K562 (cell line): ENCODE results near the gene CPT1B. TPM values are rescaled to one million over a fixed set of nuclear protein-coding genes. Genes with fewer than 3 reads are reported as not detected.

ENCODE experiments used
- ATAC-seq: fragments of 200-7000 bp; cut with Tn5 transposase; 3 replicates; pipeline ENCODE4 v1.9.1; 2020; ENCODE audit warnings: moderate library complexity
- BruUV-seq: library from RNA; stranded (reverse); fragments of 400-500 nt; replicated peaks from 2 replicates; lab custom pipeline; 2021; lab: Mats Ljungman, UMichigan
- CTCF ChIA-PET: fragments of 300-600 bp; formaldehyde crosslinking; extraction: SDS; loops from one replicate; lab custom pipeline; 2021; ENCODE audit warnings: low intra/inter-chr PET ratio; lab: Yijun Ruan, JAX
- POLR2A ChIA-PET: fragments of 300-600, 350-650 bp; sonication (Branson Sonifier 250); formaldehyde crosslinking; extraction: SDS; loops from one replicate; lab custom pipeline; 2021; ENCODE audit warnings: antibody characterized with exemption, inconsistent platforms; lab: Yijun Ruan, JAX
- DNase-seq, 4 experiments: peaks; one replicate each; pipeline versions ENCODE4 v3.0.0 to v3.0.0-alpha.2; 2011 to 2018; ENCODE audit warnings: low spot score in 3 of 4, mixed read lengths in 3 of 4; ENCODE audit errors: extremely low read depth in 1 of 4
- FAIRE-seq: peaks from 2 replicates; lab custom pipeline; 2011; peaks lifted over from hg19 to GRCh38; lab: Jason Lieb, UNC
- H2AFZ ChIP-seq: 2 replicates; pipeline ENCODE4 v1.6.0; 2011; ENCODE audit warnings: low read depth, low read length, control low read depth, inconsistent platforms
- H3K27ac ChIP-seq: fragments of 200-600 bp; 3 replicates; pipeline ENCODE4 v1.8.0; 2011; ENCODE audit warnings: low read depth, mild to moderate bottlenecking, control low read depth, inconsistent platforms, low read length, moderate library complexity, mixed read lengths; ENCODE audit errors: extremely low read depth
- H3K27me3 ChIP-seq, 2 experiments: fragments of 300-600 bp in 1 of 2; 2 replicates in 1 of 2; 3 replicates in 1 of 2; pipeline versions ENCODE4 v1.6.0 to v1.8.0; 2011; ENCODE audit warnings: inconsistent platforms in 2 of 2, low read length in 2 of 2, mild to moderate bottlenecking in 1 of 2, mixed read lengths in 1 of 2, moderate library complexity in 1 of 2; ENCODE audit not compliant: control insufficient read depth in 2 of 2, insufficient read depth in 2 of 2
- H3K36me3 ChIP-seq: fragments of 300-600 bp; 3 replicates; pipeline ENCODE4 v1.8.0; 2011; ENCODE audit warnings: mild to moderate bottlenecking, low read length, inconsistent platforms; ENCODE audit not compliant: control insufficient read depth, insufficient read depth
- H3K4me1 ChIP-seq, 2 experiments: fragments of 200-600 bp in 1 of 2; replicated peaks in 1 of 2; 2 replicates in 1 of 2; 3 replicates in 1 of 2; pipeline versions ENCODE4 v1.5.1 to v1.8.0; 2011; ENCODE audit warnings: inconsistent platforms in 2 of 2, low read length in 2 of 2, mild to moderate bottlenecking in 1 of 2, mixed read lengths in 1 of 2, moderate library complexity in 1 of 2; ENCODE audit not compliant: control insufficient read depth in 2 of 2, insufficient read depth in 2 of 2
- H3K4me2 ChIP-seq: 2 replicates; pipeline ENCODE4 v1.6.1; 2011; ENCODE audit warnings: low read length, control low read depth, inconsistent platforms, mixed read lengths; ENCODE audit not compliant: insufficient read depth
- H3K4me3 ChIP-seq: fragments of 200-600 bp; sonication (generic), shearing (Covaris generic); 2 replicates; pipeline ENCODE4 v1.5.1; 2016; ENCODE audit warnings: control low read depth, inconsistent platforms
- H3K79me2 ChIP-seq: fragments of 200-600 bp; 3 replicates; pipeline ENCODE4 v1.8.0; 2011; ENCODE audit warnings: low read length, inconsistent platforms; ENCODE audit not compliant: control insufficient read depth, insufficient read depth
- H3K9ac ChIP-seq, 2 experiments: 2 replicates each; pipeline versions ENCODE4 v1.6.0 to v1.6.1; 2011; ENCODE audit warnings: low read depth in 2 of 2, low read length in 2 of 2, control low read depth in 1 of 2, inconsistent platforms in 1 of 2, mild to moderate bottlenecking in 1 of 2, mixed read lengths in 1 of 2; ENCODE audit not compliant: insufficient read depth in 1 of 2
- H3K9me1 ChIP-seq: one replicate; pipeline ENCODE4 v1.6.0; 2011; ENCODE audit warnings: inconsistent platforms, mild to moderate bottlenecking, low read length, moderate library complexity; ENCODE audit not compliant: control insufficient read depth, insufficient read depth
- H3K9me3 ChIP-seq: replicated peaks from 2 replicates; pipeline ENCODE4 v1.5.1; 2011; ENCODE audit warnings: low read depth, low read length, inconsistent platforms; ENCODE audit not compliant: control insufficient read depth, insufficient read depth
- H4K20me1 ChIP-seq: replicated peaks from 2 replicates; pipeline ENCODE4 v1.6.1; 2011; ENCODE audit warnings: low read length, inconsistent platforms, mixed read lengths; ENCODE audit not compliant: control insufficient read depth, insufficient read depth
- CTBP1 ChIP-seq: fragments of 450-650 bp; IDR thresholded peaks from 2 replicates; pipeline ENCODE4 v1.6.1; 2016; ENCODE audit warnings: borderline replicate concordance
- DNMT1 ChIP-seq: fragments of 450-650 bp; IDR thresholded peaks from 2 replicates; pipeline ENCODE4 v1.6.1; 2016; ENCODE audit warnings: antibody characterized with exemption, mild to moderate bottlenecking
- FOXJ2 ChIP-seq: fragments of 200-800 bp; sonication (Bioruptor generic); IDR thresholded peaks from 2 replicates; pipeline ENCODE4 v1.6.1; 2016; ENCODE audit warnings: missing genetic modification characterization, missing compliant biosample characterization
- NELFE ChIP-seq: IDR thresholded peaks from 2 replicates; pipeline ENCODE4 v1.6.1; 2011; ENCODE audit warnings: mild to moderate bottlenecking; ENCODE audit not compliant: insufficient read depth, insufficient read length
- TCF15 ChIP-seq: fragments of 250-450 bp; sonication (Bioruptor Pico); IDR thresholded peaks from 2 replicates; pipeline ENCODE4 v1.8.0; 2022; ENCODE audit warnings: moderate library complexity, mild to moderate bottlenecking, inconsistent platforms
- TOE1 ChIP-seq, 2 experiments: fragments of 450-650 bp in 1 of 2; sonication (generic) in 1 of 2; formaldehyde crosslinking in 1 of 2; IDR thresholded peaks; 2 replicates each; pipeline versions ENCODE4 v1.7.1 to v1.8.0; 2016 to 2022; ENCODE audit warnings: borderline replicate concordance in 2 of 2, mild to moderate bottlenecking in 2 of 2, antibody characterized with exemption in 1 of 2, inconsistent platforms in 1 of 2, low read depth in 1 of 2, missing genetic modification reagents in 1 of 2, moderate library complexity in 1 of 2
- ZNF23 ChIP-seq: fragments of 250-450 bp; sonication (Bioruptor Pico); IDR thresholded peaks from 2 replicates; pipeline ENCODE4 v1.4.0; 2020; ENCODE audit warnings: mild to moderate bottlenecking
- ZNF586 ChIP-seq: fragments of 450-650 bp; formaldehyde crosslinking; conservative IDR thresholded peaks from 2 replicates; pipeline ENCODE4 v1.4.0; 2020; ENCODE audit warnings: mild to moderate bottlenecking, moderate library complexity
- WGBS: fragments of 100-300 bp; shearing (Covaris generic); methylation state at CpG from one replicate; pipeline ENCODE4 v1.1.6; 2016; ENCODE audit warnings: low coverage, mixed read lengths; ENCODE audit not compliant: insufficient coverage; ENCODE audit errors: missing lambda C conversion rate; 5-methylcytosine and 5-hydroxymethylcytosine counted together
- in situ Hi-C: fragments of 300-500 bp; cut with MboI; formaldehyde crosslinking; loops from 4 replicates; pipeline ENCODE4 v1.15.0; 2018; ENCODE audit warnings: inconsistent platforms, mixed read lengths
- intact Hi-C: fragments of 100-400 bp; cut with micrococcal nuclease; formaldehyde crosslinking; loops from 2 replicates; pipeline ENCODE4 v1.14.2; 2022
- polyA plus RNA-seq, 8 experiments: library from polyadenylated mRNA; depleted of rRNA in 4 of 8; stranded (reverse) in 5 of 8; unstranded in 3 of 8; fragments of >200 nt; fragmentation: Nextera tagmentation in 2 of 8; fragmentation: Illumina TruSeq in 1 of 8; extraction: Ambion mirVana in 2 of 8; extraction: Trizol in 1 of 8; gene quantifications; 2 replicates each; pipeline versions ENCODE4 v1.2.1 to v1.2.3, GENCODE V29; 2011 to 2014; ENCODE audit warnings: inconsistent platforms in 1 of 8, missing spikeins in 1 of 8
- total RNA-seq, 7 experiments: library from RNA; depleted of rRNA in 6 of 7; stranded (reverse); fragments of >200 nt in 6 of 7; fragmentation: Illumina TruSeq in 2 of 7; extraction: Trizol in 2 of 7; gene quantifications; 2 replicates each; pipeline versions ENCODE4 v1.2.1 to v1.2.3, GENCODE V29; 2011 to 2021; ENCODE audit warnings: low replicate concordance in 1 of 7
- TF ChIP-seq, protein P1 (sequence below): fragments of 250-450 bp; sonication (Bioruptor Pico); IDR thresholded peaks from 2 replicates; pipeline ENCODE4 v1.8.0; 2022; ENCODE audit warnings: inconsistent platforms
- TF ChIP-seq, protein P2 (sequence below): sonication (generic); formaldehyde crosslinking; IDR thresholded peaks from 2 replicates; pipeline ENCODE4 v1.8.1; 2022; ENCODE audit warnings: missing genetic modification reagents
- TF ChIP-seq, protein P3 (sequence below): fragments of 250-450 bp; sonication (Bioruptor Pico); IDR thresholded peaks from 2 replicates; pipeline ENCODE4 v1.4.0; 2020; ENCODE audit warnings: mild to moderate bottlenecking, moderate library complexity

CPT1B gene
- total and polyA plus RNA-seq, 9 of the 15 experiments (the other 6 are each of a cell fraction or from before 2014, with no cell fraction given) = 0.35 to 6.1 (median 2.6) TPM

GRCh38 chr22:50607659-50608020 is 29.4 kb upstream of the CPT1B start:
- no peak overlapping the region for H3K27ac ChIP-seq
- WGBS = 0% methylated on average over 1 of the region's 6 CpGs
- ChIA-PET POLR2A (interaction anchor here (0.8 to 1.3 kb wide), 2 partner anchors 20 to 99 kb away, joined by 3 read pairs; partner anchors contain the start of gene ARSA), CTCF (no interaction called here)
- intact Hi-C loops (no loop called here), in situ Hi-C loops (no loop called here)
- H4K20me1 ChIP-seq = no peaks in the 10 kb centered on the region
- no peak overlapping the region for H3K9ac ChIP-seq
- no peaks in the 10 kb centered on the region for H3K9me1 ChIP-seq
- peaks cover 4 to 8% of the 10 kb centered on the region in 2 experiments; a peak in 4 of 5 replicates for H3K4me1 ChIP-seq
- H3K36me3 ChIP-seq = no peaks in the 10 kb centered on the region
- no peak overlapping the region for H3K4me2 ChIP-seq
- no TSS peak for BruUV-seq
- no peaks in the 10 kb centered on the region for H3K9me3 ChIP-seq
- TF ChIP-seq NELFE (no peak), TOE1 (IDR thresholded peaks at IDR 0.05; ENCODE audit: borderline replicate concordance) (no peak), TOE1 (CRISPR knock-in tag; IDR thresholded peaks at IDR 0.05; ENCODE audit: borderline replicate concordance, low read depth) (no peak), DNMT1 (no peak), TCF15 (CRISPR knock-in tag) (no peak), FOXJ2 (tag) (no peak), CTBP1 (no peak), ZNF23 (CRISPR knock-in tag) (no peak), ZNF586 (no peak)
- TF ChIP-seq, protein P1, sequence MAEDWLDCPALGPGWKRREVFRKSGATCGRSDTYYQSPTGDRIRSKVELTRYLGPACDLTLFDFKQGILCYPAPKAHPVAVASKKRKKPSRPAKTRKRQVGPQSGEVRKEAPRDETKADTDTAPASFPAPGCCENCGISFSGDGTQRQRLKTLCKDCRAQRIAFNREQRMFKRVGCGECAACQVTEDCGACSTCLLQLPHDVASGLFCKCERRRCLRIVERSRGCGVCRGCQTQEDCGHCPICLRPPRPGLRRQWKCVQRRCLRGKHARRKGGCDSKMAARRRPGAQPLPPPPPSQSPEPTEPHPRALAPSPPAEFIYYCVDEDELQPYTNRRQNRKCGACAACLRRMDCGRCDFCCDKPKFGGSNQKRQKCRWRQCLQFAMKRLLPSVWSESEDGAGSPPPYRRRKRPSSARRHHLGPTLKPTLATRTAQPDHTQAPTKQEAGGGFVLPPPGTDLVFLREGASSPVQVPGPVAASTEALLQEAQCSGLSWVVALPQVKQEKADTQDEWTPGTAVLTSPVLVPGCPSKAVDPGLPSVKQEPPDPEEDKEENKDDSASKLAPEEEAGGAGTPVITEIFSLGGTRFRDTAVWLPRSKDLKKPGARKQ (CRISPR knock-in tag) = no peak
- TF ChIP-seq, protein P2, sequence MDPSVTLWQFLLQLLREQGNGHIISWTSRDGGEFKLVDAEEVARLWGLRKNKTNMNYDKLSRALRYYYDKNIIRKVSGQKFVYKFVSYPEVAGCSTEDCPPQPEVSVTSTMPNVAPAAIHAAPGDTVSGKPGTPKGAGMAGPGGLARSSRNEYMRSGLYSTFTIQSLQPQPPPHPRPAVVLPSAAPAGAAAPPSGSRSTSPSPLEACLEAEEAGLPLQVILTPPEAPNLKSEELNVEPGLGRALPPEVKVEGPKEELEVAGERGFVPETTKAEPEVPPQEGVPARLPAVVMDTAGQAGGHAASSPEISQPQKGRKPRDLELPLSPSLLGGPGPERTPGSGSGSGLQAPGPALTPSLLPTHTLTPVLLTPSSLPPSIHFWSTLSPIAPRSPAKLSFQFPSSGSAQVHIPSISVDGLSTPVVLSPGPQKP (CRISPR knock-in tag) = no peak
- TF ChIP-seq, protein P3, sequence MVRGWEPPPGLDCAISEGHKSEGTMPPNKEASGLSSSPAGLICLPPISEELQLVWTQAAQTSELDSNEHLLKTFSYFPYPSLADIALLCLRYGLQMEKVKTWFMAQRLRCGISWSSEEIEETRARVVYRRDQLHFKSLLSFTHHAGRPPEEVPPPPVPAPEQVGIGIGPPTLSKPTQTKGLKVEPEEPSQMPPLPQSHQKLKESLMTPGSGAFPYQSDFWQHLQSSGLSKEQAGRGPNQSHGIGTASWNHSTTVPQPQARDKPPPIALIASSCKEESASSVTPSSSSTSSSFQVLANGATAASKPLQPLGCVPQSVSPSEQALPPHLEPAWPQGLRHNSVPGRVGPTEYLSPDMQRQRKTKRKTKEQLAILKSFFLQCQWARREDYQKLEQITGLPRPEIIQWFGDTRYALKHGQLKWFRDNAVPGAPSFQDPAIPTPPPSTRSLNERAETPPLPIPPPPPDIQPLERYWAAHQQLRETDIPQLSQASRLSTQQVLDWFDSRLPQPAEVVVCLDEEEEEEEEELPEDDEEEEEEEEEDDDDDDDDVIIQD = no peak
- H3K79me2 ChIP-seq = no peaks in the 10 kb centered on the region
- DNase-seq (no peak), FAIRE-seq (no peak), ATAC-seq (no peak)
- H3K4me3 ChIP-seq = no peak overlapping the region
- H3K27me3 ChIP-seq = peaks cover 25 to 83% of the 10 kb centered on the region in 2 experiments
- H2AFZ ChIP-seq = no peak overlapping the region
